ENCODE results near the gene TUBB2B.

TUBB2B gene

DNA sequence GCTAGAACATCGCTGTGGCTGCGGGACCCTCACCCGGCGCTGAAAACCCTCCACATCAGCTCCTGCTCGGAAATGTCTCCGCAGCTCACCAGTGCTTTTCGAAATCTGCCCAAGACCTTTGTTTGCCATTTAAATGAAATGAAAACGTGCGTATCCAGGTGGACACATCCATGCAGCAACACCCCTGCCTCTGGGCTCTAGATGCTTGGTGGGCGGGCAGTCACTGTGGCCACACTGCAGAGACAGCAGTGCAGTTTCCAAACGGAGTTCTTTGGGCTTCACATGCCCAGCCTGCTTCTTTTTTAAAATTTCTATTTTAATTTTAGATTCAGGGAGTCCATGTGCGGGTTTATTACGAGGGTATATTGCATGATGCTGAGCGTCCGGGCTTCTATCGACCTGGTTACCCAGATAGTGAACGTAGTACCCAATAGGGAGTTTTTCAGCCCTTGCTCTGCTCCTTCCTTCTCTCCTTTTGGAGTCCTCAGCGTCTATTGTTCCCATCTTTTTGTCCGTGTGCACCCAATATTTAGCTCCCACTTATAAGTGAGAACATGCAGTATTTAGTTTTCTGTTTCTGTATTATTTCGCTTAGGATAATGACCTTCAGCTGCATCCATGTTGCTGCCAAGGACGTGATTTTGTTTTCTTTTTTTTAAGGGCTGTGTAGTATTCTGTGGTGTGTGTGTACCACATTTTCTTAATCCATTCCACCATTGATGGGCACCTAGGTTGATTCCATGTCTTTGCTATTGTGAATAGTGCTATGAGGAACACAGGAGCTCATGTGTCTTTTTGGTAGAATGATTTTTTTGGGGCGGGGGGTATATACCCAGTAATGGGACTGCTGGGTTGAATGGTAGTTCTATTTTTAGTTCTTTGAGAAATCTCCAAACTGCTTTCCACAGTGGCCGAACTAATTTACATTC is 4.8 kb upstream of the TUBB2B start:
- no peak for DNase-seq

DNA sequence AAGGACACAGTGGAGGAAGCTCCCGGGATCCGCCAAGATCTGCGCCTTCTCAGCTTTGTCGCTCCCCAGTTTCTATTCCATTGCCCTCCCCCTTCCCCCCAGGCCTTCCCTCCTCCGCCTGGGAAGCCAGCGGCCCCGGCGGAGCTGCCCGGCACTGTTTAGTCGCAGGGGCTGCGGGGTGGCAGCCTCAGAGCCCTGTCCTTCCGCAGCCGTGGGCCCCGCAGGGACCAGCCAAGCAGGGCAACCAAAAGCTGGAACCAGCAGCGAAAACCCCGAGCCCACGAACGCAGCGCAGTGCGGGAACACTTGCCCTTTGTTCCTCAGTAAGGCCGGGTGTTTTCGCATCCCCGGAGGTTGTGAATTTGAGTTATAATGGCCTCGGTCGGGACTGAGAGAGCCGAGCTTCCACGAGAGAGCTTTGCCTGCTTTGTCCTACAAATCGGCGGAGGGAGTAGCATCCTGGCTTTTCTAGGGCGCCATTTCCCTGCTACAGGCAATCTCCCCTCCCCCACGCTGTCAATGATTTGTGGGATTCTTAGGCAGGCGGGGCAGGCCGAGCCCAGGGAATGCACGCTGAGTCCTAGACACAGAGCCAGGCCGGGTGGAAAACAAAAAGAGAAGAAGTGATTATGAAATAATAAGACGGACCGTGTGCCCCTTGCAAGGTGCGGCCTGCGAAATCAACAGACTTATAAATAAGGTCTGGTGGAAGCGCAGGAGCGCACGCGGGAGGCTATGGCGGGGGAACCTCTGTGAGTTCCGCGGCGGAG is 4.0 kb upstream of the TUBB2B start:
- no peak for DNase-seq

DNA sequence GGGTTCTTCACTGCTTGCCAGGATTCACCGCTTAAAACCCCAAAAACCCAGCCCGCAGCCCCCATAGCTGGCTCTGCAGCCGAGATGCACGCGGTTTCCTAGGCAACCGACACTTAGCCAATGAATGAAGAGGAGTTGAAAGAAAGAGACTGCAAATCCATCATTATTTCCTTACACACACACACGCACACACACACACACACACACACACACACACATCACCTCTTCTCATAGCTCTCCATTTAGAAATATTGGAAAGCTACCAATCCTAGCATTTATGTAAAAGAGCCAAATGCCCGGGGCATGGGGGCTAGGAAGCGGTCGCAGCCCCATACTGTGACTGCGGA is 3.4 kb upstream of the TUBB2B start:
- DNase-seq, result no peak

DNA sequence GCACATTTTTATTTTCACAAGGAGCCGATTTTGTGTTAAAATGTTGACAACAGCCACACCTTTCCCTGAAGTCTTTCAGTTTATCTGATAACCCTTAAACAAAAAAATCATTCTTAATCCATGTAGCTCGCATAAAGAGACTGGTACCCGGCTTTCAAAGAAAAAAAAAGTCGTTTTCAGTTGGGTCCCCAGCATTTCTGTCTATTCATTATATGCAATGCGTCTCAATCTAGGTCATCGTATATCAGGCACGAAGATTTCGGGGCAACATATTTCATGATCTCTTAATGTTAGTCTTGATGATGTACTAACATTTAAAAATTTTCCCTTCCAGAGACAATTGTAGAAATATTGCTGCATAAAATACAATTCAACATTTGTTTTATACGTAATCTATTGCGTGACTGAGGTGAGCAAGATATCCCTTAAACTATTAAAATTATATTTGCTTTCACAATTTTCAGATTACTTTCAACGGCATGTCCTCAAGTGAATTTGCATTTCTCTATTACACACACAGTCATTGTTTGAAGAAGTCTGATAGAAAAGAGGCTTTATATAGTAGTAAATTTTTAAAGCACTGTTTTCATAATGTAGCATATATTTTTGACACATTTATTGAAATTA is 2.9 kb upstream of the TUBB2B start:
- DNase-seq, result no peak

DNA sequence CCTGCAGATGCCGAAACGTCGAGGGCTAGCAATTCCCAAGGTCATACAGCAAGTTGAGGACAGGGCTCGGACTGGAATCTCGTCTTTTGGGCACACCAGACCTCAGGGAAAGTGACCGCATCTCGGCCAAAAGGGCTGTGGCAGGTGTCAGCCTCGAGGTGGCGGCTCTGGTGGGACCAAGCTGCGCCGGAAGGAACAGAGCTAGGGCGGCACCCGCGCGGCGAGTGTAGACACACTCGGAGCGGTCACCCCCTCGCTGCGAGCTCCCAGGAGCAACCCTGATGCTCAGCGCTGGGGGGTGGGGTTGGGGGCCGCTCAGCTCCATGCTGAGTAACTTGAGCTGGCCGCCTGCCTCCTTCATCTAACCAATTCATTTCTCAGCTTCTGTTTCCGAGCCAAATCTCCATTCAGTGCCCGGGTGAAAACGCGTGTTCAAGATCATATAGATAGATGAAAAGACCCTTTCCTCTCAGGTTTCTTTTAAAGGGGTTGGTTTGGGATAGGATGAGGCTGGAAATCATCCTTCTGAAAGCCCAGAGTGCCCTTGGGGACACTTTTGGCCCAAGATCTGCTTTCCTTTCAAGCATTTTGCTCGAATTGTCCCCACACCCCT is 2.2 kb upstream of the TUBB2B start:
- no peak for DNase-seq

DNA sequence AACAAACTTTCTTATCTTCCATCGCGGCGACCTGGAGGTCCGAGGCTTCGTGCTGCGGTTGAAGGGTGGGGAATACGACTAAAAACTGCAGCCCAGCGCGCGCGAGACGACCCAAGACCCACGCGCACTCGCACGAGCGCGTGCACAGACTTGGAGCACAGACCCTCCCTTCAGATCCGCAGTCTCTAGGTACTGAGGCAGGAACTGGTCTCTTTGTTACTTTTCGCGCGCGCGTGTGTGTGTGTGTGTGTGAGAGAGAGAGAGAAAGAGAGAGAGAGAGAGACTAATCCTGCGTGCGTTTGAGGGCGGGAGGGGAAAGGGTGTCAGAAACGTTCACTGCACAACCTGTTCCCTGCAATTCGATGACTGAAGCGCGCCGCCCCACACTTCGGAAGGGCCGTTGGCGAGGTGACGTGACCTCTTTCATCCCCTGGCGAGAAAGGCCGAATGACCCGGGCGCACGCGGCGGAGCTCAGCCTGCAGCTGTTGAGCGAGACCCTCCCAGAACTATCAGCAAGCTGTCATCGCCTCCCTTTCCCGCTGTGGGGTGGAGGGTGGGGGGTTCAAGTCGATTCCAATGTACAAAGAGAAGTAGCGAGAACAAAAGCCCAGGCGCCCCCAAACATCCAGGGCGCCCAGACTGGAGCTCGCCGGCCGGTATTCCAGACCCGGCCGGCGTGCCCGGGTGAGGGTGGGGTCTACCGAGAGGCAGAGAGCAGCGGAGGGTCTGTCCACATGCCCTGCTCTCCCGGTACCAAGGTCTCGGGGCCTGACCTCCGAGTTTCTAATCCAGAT is 1.5 kb upstream of the TUBB2B start:
- peak; percentile 54 for DNase-seq

DNA sequence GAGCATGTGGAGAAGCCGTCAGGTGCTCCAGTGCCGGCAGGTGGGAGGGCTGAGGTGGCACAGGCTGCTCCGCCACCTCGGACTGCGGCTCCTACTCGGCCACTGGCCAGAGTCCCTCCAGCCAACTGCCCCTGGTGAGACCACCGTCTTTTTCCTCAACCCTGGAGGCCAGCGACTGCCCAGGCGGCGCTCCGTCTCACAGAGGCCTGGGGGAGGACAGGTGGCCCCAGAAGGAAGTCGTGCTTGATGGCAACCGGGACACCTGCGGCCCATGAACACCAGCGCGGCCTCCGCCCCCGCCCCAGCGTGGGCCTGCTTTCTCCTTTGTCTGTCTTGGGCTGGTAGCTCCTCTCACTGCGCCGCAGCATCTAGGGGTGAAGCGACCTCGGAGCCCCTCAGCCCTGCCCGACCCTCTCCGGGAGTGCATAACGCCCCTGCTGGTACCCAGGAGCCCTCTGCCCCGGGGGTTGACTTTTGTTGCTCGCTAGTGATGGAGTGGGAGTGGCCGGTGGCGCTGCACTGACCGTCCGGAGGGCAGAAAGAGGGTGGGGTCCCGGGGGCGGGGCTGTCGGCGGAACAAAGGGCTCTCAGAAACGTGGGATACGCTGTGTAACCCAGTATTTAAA is 706 bp upstream of the TUBB2B start:
- no peak for DNase-seq

DNA sequence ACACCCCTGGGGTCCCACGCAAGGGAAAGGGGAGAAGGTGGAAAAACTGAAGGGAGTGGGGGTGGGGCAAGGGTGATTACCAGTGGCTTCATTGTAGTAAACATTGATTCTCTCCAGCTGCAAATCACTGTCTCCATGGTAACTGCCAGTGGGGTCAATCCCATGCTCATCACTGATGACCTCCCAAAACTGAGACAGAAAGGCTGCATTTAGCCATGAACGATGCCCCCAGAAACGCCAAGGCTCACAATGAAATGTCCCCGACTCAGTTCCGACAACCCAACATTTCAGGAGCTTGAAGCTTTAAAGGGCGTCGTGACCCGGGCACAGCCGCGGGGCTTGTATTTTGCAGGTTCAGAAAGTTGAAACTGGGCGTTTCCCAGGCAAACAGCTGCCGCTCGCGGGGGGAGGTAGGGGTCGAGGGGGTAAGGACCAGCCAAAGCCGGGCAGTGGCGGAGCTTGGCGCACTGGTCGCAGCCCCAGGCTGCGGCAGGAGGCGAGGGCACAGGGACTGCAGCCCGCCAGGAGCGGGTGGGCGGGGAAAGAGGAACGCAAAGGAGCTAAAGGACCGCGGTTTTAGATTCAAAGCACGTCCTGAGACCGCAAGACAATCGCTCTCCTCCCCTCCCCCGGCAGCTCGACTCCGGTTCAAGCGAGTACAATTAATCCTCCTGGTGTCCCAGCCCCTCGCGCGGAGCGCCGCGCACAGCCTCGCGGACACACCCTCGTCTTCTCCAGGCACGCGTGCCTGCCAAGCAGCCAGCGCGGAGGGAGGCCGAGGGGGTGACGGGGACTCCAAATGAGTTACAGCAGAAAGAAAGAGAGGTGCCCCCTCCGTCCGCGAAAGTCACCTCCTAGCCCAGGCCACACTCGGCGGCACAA is 731 bp downstream of the TUBB2B start:
- DNase-seq, result no peak

DNA sequence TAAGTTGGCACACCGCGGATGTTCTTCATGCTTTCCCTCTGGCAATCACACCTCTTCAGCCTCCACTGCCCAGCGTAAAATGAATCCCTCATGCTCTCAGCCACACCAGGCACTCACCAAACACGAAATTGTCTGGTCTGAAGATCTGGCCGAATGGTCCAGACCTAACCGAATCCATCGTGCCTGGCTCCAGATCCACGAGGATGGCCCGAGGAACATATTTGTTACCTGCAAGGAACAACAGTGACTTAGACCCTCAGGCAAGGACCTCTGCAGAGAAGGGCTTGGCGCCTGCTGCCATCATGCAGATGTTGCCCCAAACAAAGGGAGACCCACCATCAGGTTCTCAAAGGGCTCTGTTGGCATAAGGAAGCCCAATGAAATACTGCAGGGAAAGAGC is 1.4 kb downstream of the TUBB2B start:
- no peak for DNase-seq

DNA sequence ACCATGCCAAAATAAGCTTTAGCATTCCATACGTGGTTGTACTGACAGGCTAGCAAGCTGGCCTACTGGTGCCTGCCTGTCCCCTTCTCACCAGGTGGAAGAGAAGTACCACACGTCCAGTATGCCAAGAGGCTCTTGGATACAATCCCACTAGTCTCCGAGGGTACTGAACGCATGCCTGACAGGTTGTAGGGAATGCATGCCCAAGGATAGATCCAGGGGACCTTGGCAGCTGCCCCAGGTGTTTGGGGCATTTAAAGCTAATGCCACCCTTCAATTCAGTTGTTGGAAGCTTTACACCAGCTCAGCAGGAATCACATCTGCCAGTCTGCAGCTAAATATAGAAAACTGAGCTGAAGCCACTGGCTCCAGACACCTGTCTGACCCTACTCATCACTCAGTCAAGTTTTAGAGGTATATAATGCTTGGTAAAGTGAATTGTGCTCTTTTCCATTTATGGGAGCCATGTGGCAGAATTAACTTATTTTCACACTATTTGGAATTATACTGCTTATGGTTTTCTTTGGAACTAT is 4.9 kb downstream of the TUBB2B start:
- DNase-seq, result no peak

DNA sequence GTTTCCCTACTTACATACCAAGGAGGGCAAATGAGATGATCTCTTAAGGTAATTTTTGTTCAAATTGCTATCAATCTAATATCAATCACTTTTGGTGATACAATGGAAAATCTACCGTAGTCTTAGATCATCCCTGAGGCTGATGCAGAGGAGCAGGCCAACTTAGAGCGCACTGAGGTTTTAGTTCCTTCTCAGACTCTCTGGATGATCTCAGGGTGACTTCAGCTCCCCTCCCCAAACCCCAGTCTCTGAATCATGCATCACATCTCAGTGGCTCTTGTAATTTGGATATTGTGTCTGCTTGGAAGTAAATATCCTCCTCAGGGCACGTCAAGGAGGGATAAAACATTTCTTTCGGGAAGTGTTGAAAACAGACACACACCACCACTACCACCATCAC is 5.9 kb downstream of the TUBB2B start:
- no peak for DNase-seq

DNA sequence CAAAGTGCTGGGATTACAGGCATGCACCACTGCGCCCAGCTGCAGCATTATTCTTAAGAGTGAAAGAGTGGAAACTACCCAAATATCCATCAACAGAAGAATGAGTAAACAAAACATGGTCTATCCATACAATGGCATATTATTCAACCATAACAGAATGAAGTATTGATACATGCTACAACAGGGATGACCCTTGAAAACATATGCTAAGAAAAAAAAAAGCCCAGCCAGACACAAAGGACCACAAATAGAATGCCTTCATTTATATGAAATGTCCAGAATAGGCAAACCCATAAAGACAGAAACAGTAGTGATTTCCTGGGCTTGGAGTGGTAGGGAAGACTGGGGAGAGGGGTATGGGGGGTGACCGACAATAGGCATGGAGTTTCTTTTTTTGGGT is 7.1 kb downstream of the TUBB2B start:
- no peak for DNase-seq

DNA sequence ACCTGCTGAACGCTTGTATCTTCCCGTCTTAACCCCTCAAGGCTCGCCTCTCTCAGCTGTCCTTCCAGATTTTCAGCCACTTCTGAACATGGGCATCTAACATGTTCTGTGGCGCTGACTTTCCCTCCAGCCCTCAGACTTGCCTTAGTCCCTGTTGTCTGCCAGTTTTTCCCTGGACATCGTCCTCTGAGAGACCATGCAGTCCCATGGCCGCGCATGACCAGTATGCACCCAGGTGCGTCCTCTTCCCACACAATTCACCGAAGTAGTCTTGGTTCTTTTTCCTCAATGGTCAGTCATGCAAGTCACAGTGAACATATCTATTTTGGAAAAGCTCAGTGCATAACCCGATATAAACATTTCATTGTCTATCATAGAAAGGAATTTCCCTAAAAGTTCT is 9.2 kb downstream of the TUBB2B start:
- no peak for DNase-seq

DNA sequence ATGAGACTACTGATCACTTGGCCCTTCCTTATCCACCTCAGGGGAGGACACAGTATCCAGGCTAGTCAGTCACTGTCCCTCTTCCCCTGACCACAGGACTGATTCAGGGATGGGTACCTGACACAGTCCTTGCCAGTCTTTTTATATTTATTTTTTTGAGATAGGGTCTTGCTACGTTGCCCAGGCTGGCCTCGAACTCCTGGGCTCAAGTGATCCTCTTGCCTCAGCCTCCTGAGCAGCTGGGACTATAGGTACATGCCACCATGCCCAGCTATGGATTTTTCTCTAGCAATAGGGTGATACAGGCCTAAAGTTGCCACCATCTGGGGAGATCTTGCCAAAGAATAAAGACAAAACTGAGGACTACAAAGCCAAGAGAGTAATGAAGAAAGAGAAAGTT is 10.2 kb downstream of the TUBB2B start:
- no peak for DNase-seq

DNA sequence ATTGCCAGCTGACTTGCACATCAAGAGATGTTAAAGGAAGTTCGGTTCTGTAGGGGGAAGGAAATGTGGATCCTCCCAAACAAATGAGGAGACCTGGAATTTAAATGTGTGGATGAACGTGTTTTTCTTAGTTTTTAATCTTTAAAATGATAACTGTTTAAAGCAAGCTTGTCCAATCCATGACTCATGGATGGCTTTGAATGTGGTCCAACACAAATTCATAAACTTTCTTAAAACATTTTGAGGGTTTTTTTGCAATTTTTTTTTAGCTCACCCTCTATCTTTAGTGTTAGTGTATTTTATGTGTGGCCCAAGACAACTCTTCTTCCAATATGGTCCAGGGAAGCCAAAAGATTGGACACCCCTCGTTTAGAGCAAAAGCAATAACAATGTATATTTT is 12.6 kb downstream of the TUBB2B start:
- no peak for DNase-seq

DNA sequence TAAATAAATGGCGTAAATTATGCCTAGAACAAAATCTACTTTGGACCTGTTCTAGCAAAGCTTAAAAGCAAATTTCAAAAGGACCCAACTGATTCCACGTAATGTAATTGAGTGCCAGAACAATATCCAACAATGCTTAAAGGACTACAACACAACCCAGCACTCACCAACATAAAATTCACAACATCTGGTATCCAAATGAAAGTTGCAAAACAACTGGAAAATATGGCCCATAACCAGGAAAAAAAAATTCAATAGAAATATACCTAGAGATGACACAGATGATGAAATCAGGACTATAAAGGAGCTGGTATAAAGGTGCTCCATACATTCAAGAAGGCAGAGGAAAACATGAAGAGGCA is 14.1 kb downstream of the TUBB2B start:
- DNase-seq, result no peak

DNA sequence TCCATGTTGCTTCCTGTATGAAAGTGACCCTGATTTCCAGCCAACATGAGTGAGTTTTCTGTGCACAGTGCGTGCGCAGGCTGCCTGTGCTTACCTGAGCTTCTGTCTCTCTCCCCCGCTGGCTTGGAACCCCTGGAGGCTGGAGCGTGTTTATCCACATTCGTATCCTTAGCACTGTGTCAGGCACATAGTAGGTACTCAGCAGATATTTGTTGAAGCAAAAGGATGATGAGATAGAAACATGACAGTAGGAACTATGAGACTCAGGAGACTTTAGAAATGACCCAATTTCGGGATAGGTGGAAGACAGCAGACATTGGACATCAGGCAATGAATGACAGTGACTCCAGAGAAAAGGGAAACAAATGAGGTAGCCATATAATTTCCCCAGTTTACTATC is 15.2 kb downstream of the TUBB2B start:
- DNase-seq, result no peak

DNA sequence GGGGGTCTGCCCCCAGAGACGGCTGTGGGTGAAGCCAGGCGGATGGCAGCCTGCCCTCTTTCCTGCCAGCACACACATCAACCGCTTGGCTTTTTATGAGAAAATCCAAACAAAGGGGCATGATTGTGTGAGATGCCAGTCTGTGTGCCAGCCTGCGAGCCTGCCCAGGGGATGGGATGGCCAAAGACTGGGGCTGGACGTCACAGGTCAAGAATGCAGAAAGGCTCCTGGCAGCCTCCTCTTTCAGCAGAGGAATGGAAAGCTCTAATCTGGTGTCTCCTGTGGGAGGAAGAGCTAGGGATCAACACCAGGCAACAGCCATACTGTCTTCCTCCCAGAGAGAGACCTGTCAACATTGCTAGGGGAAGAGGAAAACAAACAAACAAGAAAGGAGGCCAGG is 15.8 kb downstream of the TUBB2B start:
- no peak for DNase-seq

DNA sequence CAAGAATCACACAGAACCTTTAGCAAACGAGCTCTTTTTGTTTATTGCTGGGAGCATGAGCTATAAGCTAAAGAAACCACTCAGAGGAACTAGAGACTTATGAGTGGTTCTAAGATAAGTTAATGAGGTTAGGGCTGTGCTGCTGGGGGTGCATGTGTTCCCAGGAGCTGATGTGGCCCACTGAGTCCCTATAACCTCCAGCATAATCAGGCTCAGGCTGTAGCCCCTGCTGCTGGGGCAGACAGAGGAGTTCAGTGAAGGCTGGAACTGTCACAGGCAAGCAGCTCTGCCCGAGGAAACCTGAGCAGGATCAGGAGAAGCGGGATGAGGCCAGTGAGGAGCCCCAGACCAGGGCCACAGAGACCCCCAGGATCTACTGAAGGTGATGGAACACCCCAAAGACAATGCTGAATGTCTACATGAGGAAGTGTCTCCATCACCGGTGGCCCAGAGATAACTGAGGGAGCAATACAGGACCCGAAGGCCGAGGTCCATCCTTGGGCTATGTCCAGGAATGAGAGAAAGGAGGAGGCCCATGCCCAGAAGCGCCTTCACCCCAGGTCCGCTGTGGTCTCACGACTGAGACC is 17.3 kb downstream of the TUBB2B start:
- no peak for DNase-seq

Measured in CD4-positive, alpha-beta T cell treated with Interleukin-21 for 1 hour (primary cell).